GM21723 (cell line): ENCODE measurements around the gene ARL5B.

ENCODE experiments used
- ATAC-seq: cut with Tn5 transposase; IDR thresholded peaks from one replicate; pipeline ENCODE4 v1.9.1; 2021; ENCODE audit warnings: mild to moderate bottlenecking, moderate library complexity; ENCODE audit not compliant: unreplicated experiment

The ARL5B gene

DNA sequence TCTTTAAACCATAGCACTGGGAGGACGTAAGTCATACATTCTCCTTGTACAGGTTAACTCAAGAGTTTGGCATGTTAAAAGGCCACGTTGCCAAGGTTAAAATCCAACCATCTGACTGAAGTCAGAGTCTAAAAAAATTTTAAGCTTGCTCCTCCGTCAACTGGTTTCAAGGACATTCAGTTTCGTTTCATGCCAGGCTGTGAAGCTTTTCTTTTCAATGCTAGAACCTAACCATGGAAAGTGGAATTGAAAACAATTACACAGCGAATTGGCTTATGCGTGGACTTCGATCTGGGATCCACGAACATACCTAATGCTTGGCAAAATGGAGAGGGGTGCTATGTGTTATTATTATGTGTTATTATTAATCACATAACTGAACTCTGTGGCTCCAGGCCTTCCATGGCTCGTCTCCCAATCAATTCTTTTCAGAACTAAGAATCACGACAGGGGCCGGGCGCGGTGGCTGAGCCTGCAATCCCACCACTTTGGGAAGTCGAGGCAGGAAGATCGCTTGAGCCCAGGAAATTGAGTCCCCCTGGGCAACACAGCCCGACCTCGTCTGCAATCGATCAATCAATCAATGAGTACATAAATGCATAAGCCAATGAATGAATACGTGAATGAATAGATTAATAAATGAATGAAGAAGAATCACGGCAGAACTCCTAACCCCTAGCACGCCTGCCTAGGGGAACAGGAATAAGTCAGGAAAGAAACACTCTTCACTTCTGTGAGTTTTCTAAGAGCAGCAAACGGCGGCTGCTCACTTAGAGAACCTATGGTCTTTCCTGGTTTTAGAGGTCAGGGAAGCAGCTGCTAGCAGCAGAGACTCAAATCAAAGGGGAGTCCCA, 733 bp upstream of the ARL5B start:
- ATAC-seq = peak; percentile 2

DNA sequence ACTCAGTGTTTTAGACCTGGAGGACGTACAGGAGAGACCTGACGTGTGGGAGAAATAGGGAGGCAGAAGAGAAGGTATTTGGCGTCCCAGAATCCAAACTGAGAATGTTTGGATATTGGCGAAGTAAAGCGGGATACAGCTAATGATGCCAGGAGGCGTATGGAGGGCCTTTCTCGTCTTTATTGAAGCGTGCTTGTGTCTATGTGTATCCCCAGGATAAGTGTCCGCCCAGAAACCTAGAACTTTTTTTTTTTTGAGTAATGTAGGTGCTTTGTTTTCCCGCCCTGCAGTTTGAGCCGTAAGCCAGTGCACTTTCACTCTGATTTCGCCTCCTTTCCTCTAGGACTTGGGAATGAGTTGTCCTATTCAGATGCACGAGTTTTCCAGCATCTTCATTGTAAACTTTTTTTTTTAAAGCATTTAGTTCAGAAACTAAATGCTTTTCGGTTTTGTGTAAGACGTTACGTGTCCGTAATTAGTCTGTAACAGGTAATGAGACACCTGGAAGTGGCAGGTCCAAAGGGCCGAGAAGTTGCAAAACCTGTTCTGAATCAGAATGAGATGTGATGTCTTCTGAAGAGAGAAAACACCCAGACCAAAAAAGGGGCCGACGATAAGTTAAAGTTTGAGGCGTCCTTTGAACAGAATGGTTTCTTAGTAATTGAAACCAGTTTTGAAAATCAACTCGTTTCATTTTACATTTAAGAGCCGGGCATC, 746 bp downstream of the ARL5B start:
- ATAC-seq = peak; percentile 27

DNA sequence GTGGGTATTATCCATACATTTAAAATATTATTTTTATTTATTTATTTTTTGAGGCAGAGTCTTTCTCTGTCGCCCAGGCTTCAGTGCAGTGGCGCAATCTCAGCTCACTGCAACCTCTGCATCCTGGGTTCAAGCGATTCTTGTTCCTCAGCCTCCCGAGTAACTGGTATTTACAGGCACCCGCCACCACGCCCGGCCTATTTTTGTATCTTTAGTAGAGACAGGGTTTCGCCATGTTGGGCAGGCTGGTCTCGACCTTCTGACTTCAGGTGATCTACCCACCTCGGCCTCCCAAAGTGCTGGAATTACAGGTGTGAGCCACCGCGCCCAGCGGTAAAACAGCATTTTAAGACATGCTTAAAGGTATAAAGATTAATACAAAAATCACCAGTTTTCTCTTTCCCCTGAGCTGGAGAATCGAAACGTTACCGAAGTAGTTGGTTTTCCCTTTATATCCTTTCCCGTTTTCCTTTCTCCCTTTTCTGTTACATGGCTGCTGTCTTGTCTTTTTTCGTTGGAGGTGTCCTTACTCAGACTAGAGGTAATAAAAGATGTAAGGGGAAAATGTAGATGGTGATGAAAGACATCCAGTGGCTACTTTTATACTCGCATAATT, 1.7 kb downstream of the ARL5B start:
- no peak for ATAC-seq

DNA sequence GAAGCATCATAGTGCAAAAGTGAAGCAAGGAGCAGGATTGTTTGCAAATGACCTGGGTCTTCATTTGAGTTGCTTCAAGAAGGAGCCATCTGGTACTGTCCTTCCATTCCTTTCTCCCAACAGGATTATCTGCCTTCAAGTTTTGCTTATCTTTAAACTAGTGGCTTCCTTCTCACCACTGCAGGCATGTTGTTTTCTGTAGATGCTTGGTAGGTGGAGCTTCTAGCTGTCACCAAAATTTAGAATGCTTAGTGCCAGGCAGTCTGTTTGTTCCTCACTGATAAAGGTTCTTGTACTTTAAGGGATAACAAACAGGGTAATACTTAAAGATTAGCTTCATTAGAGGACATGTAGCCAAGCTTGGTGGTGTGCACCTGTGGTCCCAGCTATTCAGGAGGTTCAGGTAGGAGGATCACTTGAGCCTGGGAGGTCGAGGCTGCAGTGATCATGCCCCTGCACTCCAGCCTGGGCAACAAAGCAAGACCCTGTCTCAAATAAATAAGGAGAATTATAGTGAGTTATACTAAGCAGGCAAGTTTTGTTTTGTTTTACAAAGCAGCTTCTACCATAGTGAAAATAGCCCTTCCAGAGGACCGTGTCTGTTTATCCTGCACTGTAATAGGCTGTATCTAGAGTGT, 5.7 kb downstream of the ARL5B start:
- ATAC-seq = no peak

DNA sequence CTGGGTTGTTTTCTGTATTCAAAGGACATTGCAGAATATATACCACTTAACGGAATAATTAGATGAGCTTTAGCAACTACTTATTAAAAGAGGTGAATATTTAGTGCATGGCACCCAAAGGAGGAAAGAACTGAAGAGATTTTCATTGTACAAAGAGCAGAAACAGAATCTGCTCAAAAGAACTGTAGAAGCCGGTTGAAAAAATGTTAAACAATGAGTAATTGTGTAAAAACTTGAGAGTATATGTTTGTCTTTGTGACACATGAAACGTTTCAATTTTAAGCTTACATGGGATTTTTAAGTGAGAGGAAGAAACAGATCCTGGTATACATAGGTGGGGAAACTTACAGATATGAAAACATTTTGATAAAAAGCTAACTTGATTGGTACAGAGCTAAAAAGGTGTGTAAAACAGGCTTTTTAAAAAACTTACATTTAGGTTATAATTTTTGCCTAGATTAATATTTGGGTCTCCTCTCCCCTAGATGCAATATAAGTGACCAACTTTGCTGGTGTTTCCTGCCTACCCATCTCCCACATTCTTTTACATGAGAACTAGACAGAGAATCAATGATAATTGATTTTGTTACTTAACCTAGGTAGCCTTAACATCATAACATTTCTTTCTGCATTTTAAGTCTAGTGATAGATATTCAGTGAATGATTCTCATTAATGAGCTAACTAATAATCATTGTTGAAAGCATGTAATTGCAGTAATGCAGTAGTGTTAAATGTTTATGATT, 6.8 kb downstream of the ARL5B start:
- no peak for ATAC-seq

DNA sequence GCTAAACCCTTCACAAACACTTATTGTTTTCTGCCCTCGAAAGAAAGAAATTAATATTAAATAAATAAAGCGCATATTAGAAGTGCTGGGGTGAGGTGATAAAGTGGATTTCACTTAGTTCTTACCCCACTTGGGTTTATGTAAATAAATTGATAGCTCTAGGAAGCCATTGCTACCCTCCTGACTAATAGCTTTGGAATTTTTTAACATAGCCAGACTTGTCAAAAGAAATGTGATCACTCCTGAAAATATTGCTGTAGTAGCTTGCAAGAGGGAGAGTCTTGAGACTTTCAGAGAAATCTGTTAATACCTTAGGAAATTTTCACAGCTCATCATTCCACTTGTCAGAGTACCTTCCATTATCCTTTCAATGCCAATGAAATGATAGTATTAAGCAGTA, 7.6 kb downstream of the ARL5B start:
- no peak for ATAC-seq

DNA sequence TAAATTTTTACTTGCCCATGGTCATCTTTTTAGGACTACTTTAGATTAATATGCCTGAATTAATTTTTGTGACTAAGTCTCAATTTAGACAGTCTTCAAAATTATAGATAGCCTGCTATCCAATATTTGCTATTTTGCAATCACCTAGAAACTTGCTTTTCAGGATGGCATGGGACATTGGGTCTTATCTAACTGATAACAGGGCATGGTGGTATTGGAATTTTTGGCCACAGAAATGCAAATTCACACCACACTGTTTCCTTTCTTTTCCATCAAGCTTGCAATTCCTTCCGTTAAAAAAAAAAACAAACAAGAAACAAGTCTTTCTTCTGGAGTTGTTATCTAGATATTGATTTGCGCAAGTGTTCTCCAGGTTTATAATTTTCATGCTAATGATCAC, 8.8 kb downstream of the ARL5B start:
- no peak for ATAC-seq

DNA sequence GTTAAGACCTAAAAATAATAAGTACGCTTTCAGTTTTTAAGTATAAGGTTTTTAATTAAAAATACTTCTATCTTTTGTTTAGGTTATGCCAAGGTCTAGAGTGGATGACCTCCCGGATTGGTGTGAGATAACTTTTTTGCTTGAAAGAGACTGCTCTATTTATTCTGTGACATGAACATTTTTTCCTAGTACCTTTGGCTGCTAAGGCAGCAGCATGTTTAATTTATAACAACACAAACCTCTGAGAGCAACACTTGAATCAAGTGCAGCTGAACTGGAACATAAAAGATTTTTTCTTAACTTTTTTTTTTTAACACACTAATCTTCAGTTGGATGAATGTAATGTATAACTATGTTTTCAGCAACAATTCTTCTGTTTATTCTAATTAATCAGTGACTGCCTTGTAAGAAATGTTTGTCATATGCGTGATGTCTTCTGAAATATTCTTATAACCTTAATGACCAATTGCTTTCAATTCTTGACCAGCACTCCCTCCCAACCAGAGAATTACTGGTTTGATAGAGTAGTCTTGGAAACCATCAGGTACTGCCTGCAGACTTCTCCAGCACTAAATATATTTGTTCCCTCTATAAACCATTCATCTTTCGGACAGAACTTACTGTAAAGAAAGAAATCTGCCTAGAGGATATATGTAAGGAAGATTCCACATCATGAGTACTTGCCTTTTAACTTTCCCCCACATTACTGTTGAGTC, 16.0 kb downstream of the ARL5B start:
- no peak for ATAC-seq

DNA sequence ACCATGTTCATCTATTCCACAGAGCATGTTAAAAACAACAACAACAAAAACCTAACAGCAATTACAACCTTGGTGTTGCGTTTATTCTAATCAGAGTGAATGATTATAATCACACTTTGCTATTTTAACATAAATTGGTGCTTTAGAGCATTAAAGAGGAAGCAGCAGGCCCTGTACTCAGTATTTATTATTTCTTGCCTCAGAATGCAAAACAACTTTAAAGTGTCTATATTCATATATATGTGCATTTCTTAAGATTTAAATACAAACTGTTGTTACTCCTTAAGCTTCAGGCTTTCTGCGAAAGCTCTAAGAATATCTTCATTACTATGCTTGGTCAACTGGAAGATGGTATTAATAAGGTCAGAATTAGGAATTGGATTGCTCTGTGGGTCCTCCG, 21.5 kb downstream of the ARL5B start:
- no peak for ATAC-seq

DNA sequence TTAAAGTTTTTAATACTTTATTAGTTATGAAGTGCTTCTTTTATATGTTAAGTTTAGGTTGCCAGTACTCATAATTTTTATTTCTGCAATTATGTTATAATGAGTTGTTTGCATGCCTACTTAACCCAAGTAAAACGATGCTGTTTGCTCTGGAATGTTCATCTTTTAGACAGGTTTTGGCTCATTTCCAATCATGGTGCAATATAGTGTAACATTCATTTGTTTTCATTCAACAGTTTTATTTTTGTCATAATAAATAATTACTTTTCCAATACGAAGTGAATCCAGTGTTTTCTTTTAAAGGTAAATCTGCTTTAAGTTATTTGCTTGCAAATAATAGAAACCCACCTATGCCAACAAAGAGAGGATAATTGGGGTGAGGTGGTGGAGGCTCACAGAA, 22.1 kb downstream of the ARL5B start:
- no peak for ATAC-seq

DNA sequence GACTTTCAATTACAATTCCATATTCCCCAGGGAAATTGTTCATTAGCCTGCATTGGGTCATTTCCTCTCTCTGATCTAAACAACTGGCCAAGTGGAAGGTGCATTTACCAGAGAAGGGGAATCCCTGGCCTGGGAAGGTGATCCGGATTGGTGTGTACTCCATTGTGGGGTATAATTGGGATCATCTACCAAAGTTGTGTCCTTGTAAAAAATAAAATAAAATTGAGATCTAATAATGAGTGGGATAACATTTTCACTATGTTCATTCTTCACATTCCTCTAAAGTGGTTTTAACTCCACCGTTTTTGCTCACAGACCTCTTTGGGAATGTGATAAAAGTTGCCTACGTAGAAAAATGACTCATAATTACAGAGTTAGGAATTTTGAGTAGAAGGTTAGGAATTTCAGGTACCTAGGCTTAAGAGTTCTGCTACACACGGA, 22.8 kb downstream of the ARL5B start:
- no peak for ATAC-seq

DNA sequence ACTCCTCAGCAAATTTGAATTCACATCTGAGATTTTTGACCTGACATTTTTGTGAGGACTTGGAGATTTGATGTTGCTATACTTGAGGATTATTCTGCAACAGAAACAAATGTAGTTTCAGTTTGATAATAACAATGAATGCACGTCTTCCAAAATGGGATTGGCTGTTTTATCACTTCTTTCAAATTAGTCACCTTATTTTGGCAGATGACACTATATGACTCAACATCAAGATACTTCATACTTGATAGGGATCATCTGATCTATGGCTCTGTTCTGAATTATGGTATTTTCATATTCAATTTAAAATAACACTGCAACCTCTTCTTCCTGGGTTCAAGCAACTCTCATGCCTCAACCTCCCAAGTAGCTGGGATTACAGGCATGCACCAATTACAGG, 24.2 kb downstream of the ARL5B start:
- no peak for ATAC-seq

DNA sequence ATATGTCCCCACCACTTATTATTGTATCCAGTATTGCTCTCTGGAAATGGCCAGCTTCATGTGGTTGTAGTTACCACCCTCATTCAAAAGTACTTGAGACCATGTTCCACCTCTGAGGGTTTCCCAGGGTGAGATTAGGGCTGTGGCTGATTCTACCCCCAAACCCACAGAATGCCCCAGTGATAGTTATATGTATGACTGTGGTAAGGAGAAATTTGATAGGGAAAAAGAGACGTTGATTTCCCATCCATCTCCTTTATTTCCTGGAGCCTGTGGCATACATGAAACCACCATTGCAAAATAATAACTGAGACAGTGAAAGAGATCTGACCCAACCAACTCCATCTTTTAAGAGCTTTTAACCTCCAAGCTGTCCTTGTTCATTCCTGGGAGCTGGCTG, 25.2 kb downstream of the ARL5B start:
- ATAC-seq = no peak

DNA sequence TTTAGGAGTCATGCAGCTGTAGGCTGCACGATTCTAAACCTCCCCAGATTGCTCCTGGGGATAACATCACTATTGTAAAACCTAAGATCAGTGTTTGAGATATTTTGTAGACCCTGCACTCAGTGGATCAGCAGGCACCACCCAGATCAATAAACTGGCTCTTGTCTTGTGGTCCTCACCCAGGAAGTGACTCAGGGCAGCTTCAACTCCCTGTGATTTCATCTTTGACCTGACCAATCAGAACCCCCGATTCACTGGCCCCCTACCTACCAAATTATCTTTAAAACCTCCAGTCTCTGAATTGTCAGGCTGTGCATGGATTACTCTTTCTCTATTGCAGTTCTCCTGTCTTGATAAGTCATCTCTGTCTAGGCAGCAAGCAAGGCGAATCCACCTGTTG, 25.7 kb downstream of the ARL5B start:
- ATAC-seq = no peak

DNA sequence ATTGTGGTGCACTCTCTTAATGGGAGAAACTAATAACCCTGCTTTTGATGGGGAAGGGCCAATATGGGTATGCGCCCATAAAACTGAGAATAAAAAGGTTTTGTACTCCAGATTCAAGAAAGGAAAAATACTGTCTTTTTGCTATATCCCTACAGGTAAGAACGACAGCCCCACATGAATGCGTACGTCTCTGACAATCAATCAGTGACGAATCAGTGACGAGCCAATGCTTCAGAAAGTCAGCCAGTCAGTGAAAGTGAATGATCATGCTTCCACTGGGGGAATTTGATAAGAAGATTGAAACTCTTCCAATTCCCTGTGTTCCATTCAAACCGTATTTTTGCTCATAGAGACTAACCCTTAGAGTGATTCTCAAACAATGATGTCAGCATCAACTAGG, 26.3 kb downstream of the ARL5B start:
- ATAC-seq = no peak

DNA sequence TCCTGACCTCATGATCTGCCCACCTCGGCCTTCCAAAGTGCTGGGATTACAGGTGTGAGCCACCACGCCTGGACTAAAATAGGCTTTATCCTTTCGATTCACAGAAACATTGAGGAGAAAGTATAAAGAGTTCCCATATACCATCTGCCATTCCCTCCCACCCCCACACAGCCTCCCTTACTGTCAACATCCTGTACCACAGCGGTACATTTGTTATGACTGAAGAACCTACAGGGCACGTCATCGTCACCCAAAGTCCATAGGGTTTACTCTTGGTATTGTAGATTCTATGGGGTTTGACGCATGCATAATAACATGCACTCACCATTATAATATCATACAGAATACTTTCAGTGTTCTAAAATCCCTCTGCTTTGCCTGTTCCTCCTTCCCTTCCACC, 28.0 kb downstream of the ARL5B start:
- ATAC-seq = no peak

DNA sequence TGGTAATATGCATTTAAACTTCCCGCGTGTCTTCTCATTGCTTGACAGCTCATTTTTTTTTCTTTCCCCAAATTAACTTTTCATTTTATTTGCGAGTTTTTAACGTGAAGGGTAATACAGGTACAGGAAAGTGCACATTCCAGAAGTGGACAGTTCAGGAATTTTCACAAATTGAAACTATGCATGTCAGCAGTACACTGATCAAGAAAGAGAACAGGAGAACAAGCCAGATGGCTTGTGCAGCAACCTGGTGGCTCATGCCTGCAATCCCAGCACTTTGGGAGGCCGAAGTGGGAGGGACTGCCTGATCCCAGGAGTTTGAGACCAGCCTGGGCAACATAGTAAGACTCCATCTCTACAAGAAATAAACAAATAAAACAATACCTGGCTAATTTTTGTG, 28.5 kb downstream of the ARL5B start:
- ATAC-seq = no peak

DNA sequence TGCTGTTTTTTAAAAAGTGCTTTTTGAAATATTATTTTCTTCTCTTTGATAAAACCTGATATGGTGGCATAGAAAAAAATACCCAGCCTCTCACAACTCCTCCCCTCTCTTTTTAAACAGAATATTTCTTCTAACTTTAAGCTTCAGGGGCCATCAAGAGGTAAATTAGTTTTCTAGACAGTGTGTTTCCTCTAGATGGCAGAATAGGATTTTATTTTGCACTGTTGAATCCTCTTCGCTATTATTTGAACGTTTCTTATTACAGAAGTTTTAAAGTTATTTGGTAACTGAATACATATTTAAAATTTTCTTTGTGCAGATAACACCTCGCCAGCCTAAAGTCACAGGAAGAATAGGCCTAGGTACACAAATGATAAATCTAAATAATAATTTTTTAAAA, 30.3 kb downstream of the ARL5B start:
- ATAC-seq = no peak

DNA sequence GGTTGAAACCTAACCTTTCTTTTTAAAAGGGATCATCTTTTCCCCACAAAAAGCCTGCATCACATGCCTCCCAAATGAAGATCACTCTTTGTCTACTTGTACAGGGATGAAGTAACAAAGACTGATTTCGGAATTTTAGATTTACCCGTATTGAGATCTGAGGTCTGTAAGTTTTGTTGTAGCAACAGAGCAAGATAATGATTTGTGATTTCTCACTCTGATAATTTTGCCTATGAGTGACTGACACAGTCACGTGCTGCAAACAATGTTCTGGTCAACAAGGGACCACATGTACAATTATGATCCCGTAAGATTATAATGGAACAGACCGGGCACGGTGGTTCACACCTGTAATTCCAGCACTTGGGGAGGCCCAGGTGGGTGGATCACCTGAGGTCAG, 31.3 kb downstream of the ARL5B start:
- no peak for ATAC-seq
